GM19035 (cell line): Measurements from ENCODE around the gene MAPK1.
"Not testable (repeated sequence)": the region's sequence is repeated elsewhere in the genome, so short reads cannot be mapped to it uniquely, and the experiment has no call there.

ENCODE experiments used
- ATAC-seq: cut with Tn5 transposase; IDR thresholded peaks from one replicate; pipeline ENCODE4 v1.9.1; 2021; ENCODE audit not compliant: unreplicated experiment

Gene MAPK1

DNA sequence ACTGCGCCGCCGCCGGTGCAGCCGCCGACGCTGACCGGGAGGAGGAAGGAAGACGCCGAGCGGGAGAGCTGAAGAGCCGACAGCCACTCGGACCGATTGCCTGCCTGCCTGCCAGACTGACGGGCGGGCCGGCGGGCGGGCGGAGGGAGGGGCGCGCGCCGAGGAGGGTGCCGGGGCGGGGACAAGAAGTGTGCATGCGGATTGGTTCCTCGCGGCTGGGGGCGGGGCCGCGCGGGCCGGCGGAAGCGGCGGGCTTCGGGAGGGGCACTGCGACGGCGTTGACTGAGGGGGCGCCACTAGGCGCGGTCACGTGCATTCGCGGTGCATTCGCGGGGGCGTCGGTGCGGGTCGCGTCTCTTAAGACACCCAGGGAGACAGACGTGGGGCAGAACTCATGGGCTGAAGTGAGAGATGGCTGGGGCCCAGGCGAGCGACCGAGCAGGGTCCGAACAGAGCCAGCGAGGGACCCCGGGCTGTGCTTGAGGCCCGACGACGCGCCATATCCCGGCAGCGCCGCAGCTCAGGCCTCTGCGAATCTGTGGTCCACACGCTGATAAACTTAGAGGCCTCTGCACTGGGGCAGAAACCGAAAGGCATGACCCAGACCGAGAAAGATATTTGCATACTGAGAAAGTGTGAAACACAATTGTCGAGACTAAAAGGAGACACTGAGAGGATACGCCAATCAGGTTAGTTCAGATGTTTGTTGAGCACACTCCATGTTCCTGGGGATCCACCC is at the start of gene MAPK1:
TSS of gene MAPK1 (minus strand) at position 118 of the 739 bp plus-strand sequence. CDS start 205 bp downstream, outside the sequence.
- peak; percentile 84 for ATAC-seq

DNA sequence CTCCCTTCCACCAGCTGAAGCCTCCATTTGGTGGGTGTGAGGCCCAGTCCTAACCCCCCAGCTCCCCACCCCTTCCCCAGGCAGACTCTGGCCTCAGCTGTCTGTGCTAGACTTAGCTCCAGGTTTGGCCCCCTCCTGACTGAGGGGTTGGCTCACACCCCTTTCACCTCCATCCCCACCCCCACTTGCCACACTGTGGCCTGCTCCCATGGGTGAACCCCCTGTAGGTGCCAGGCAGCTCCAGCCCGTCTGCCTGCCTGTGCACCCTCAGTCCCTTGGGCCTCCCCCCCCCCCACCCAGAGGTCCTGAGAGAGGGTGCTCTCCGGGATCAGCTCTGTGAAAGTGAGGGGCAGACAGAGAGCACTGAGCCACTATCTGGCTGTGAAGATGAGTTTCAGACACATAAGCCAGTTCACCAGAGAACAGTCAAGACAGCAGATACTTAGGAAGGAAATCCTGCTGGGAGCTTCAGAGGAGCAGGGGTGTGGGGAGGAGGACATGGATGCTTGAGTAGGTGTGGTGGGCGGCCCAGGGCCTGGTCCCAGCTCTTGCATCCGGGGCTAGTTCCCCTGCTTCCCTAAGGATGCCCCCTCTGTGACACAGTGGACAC is 49.0 kb upstream of the MAPK1 start:
- no peak for ATAC-seq

DNA sequence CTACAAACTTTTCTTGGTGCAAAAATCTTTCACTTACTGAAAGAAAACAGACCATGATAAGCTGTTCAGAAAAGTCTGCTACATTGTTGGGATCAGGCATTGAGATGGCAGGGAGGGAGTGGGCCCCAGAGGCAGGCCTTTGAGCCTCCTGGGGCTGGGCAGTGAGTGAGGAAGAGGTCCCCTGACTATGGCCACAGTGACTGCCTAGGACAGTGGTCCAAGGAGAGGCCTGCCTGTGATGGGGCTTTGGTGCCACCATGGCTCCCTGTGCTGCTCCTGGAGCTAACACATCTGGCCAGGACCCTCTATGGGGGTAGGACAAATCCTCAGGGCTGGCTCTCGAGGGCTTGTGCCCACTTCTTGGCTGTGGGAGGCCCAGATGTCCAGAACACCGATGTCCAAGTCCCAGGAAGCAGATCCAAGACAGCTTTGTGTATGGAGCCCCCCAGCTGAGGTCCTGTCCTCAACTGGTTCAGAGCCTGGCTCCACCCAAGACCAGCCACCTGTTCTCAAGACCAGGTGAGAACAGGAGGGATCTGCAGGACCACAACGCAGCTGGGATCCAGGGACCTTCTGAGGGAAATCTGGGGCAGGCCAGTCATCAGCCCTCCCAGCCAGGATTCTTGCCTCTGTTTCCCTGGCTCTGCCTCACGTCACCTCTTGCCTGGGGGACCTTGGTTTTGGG is 48.3 kb upstream of the MAPK1 start:
- ATAC-seq, result no peak

DNA sequence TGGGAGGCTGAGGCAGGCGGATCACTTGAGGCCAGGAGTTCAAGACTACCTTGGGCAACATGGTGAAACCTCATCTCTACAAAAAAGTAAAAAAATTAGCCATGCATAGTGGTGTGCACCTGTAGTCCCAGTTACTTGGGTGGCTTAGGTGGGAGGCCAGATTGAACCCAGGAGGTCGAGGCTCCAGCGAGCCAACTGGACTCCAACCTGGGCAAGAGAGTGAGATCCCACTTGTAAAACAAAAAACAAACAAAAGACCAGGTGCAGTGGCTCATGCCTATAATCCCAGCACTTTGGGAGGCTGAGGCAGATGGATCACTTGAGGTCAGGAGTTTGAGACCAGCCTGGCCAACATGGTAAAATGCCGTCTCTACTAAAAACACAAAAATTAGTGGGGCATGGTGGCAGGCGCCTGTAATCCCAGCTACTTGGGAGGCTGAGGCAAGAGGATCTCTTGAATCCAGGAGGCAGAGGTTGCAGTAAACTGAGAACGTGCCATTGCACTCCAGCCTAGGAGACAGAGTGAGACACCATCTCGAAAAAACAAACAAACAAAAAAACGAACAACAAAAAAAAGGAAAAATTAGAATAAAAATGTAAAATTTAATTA is 46.7 kb upstream of the MAPK1 start:
- not testable (repeated sequence) for ATAC-seq

DNA sequence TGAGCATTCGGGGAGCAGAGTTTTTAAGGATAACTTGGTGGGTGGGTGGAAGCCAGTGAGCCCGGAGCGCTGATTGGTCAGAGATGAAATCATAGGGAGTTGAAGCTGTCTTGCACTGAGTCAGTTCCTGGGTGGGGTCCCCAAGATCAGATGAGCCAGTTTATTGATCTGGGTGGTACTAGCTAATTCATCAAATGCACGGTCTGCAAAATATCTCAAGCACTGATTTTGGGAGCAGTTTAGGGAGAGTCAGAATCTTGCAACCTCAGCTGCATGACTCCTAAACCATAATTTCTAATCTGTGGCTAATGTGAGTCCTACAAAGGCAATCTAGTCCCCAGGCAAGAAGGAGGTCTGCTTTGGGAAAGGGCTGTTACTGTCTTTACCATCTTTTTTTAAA is 42.9 kb upstream of the MAPK1 start:
- ATAC-seq, result not testable (repeated sequence)

- no peak for ATAC-seq
Measured at GRCh38 chr22:21909871-21910270, 42.4 kb upstream of the MAPK1 start.

- no peak for ATAC-seq
Measured at GRCh38 chr22:21907638-21908522, 40.4 kb upstream of the MAPK1 start.

DNA sequence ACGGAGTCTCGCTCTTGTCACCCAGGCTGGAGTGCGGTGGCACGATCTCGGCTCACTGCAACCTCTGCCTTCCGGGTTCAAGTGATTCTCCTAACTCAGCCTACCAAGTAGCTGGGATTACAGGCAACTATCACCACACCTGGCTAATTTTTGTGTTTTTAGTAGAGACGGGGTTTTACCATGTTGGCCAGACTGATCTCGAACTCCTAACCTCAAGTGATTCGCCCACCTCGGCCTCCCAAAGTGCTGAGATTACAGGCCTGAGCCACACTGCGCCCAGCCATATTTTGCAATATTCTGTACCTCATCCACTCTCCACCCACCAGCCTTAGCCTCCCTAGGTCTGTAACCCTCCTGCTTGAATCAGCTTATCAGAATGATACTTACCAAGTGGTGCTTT is 37.8 kb upstream of the MAPK1 start:
- not testable (repeated sequence) for ATAC-seq

- no peak for ATAC-seq
Measured at GRCh38 chr22:21904250-21904789, 36.9 kb upstream of the MAPK1 start.

DNA sequence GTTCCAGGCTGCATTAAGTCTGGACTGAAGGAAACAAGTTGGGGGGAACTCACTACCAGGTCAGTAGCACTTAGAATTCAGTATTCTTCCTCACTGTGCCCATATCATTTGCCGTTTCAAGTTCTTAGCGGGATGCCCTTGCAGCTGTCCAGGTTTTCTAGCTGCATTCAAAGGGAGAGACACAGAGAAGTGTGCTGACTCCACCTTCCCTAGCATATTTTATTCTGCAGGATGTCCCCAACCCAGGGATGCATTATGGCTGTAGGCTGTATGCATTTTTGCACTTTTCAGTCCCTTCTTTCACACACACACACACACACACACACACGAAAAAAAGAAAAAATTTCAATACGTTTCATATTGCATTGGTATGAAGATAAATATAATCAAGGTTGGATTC is 35.8 kb upstream of the MAPK1 start:
- ATAC-seq, result no peak

GRCh38 chr22:21902296-21903087 is 35.0 kb upstream of the MAPK1 start:
- no peak for ATAC-seq

DNA sequence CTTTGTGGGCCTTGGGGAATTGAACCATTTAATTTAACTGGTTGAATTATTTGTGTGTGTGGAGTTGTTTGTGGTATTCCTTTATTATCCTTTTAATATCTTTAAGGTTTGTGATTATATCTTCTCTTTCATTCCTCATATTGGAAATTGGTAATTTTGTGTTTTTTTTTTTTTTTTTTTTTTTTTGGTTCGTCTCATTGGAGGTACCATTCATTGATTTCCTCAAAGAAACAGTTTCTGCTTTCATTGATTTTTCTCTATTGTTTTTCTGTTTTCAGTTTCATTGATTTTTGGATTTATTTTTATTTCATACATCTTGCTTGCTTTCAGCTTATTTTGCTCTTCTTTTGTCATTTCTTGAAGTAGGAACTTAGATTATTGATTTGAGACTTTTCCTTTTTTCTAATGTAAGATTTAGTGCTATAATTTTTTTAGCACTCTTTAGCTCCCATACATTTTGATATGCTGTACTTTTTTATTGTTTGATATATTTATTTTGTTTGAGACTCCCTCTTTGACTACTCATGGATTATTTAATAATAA is 31.0 kb upstream of the MAPK1 start:
- no peak for ATAC-seq

DNA sequence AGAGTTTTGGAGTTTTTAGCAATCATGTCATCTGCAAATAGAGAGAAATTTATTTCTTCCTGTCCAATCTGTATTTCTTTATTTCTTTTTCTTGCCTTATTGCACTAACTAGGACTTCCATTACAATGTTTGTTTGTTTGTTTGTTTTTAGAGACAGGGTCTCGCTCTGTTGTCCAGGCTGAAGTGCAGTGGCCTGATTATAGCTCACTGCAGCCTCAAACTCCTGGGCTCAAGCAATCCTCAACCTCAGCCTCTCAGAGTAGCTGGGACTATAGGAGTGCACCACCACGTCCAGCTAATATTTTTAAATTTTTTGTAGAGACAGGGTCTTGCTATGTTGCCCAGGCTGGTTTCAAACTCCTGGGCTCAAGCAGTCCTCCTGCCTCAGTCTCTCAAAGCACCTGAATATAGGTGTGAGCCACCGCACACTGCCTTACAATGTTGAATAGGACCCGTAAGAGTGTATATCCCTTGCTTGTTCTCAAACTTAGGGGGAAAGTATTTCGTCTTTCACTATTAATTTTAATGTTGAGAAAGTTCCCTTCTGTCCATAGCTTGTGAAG is 29.6 kb upstream of the MAPK1 start:
- no peak for ATAC-seq

DNA sequence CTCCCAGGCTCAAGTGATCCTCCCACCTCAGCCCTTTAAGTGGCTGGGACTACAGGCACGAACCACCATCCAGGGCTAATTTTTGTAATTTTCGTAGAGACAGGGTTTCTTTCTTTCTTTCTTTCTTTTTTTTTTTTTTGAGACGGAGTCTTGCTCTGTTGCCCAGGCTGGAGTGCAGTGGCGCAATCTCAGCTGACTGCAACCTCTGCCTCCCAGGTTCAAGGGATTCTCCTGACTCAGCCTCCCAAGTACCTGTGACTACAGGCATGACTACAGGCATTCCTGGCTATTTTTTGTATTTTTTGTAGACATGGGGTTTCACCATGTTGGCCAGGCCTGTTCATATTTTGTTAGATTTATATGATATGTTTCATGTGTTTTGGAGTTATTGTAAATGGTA is 28.8 kb upstream of the MAPK1 start:
- not testable (repeated sequence) for ATAC-seq

DNA sequence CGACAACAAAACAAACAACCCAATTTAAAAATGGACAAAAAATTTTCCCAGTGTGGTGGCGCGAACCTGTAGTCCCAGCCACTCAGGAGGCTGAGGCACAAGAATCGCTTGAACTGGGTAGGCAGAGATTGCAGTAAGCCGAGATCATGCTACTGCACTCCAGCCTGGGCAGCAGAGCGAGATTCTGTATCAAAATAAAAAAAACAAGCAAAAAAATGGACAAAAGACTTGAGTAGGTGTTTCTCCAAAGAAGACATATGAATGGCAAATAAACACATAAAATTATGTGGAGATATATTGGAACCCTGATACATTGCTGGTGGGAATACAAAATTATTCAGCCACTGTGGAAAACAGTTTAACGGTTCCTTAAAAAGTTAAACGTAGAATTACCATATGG is 27.4 kb upstream of the MAPK1 start:
- no peak for ATAC-seq

DNA sequence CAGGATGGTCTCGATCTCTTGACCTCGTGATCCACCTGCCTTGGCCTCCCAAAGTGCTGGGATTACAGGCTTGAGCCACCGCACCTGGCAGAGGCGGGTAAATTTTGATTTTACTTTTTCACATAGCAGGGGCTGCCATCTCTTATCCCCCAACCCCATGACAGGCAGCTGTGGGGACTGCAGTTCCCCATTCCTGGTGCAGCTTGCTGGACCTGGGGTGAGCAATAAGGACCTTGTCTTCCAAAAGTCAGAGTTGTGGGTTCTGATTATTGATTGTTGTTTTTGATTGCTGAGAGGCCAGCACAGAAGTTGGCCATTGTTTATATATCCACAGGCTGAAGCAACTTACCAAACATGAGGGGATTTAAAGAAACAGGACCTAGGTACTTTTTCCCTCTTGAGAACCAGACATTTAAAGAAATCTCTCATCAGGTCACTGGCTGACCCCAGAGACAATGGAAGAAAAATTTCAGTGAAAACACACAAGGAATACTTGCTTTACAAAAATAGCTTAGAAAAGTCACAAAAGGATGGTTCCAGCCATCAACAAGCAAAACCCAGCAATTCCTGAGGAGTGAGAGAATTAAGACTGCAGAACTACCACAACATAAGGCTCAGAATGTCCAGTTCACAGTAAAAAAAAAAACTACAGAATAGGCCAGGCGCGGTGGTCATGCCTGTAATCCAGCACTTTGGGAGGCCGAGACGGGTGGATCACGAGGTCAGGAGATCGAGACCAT is 22.0 kb upstream of the MAPK1 start:
- ATAC-seq, result no peak

DNA sequence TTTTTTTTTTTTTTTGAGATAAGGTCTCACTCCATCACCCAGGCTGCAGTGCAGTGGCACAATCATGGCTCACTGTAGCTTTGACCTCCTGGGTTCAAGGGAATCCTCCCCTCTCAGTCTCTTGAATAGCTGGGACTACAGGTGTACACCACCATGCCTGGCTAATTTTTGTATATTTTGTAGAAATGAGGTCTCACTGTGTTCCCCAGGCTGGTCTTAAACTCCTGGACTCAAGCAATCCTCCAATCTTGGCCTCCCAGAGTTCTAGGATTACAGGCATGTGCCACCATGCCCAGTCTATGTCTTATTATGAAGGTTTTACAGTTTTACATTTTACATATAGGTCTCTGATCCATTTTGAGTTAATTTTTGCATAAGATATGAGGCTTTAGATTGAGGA is 20.4 kb upstream of the MAPK1 start:
- ATAC-seq, result no peak

- not testable (repeated sequence) for ATAC-seq
Measured at GRCh38 chr22:21883930-21884329, 16.5 kb upstream of the MAPK1 start.
